ENCODE results near the gene FAM240B. TPM values are rescaled to one million over a fixed set of nuclear protein-coding genes. Genes with fewer than 3 reads are reported as not detected.

Gene FAM240B
- total RNA-seq, 1 experiment from 2014 or later: not detected

GRCh38 chr9:38686933-38687332 lies 33.0 kb downstream of the FAM240B start:
- Histone ChIP-seq H3K27ac (ENCODE audit: low read length) (no peak overlapping the region), H3K9ac (ENCODE audit: low read length) (0 out of 2 replicates have a peak overlapping the region, but pooled peaks have one; percentile 28), H3K79me2 (ENCODE audit: low read length) (no peaks in the 10 kb centered on the region), H2AFZ (ENCODE audit: low read length) (peak overlapping the region; percentile 76), H4K20me1 (ENCODE audit: low read length) (no peaks in the 10 kb centered on the region), H3K27me3 (ENCODE audit: low read length) (no peaks in the 10 kb centered on the region), H3K36me3 (ENCODE audit: low read depth, low read length) (no peaks in the 10 kb centered on the region), H3F3A (ENCODE audit: low read length, unreplicated experiment) (peaks cover 7% of the 10 kb centered on the region), H3K9me2 (replicated peaks; ENCODE audit: low read length) (no peaks in the 10 kb centered on the region), H3K4me2 (ENCODE audit: low read length) (peak overlapping the region; percentile 63; the same call in 1 of the 2 replicates), H3K9me3 (ENCODE audit: low read length) (no peaks in the 10 kb centered on the region), H3K4me3 (ENCODE audit: low read length) (no peak overlapping the region; the same call in 1 of the 2 replicates), H3K4me1 (ENCODE audit: insufficient read depth, low read length) (peaks cover 26% of the 10 kb centered on the region)
- intact Hi-C loops (cut with micrococcal nuclease): no loop called here
- no TSS peak for BruUV-seq (replicated peaks)
- ChIA-PET POLR2A (ENCODE audit: unreplicated experiment) (no interaction called here), CTCF (interaction anchor here (1.3 kb wide), 1 partner anchor 14 kb away, joined by 3 read pairs; no protein-coding TSS in a partner anchor)
- TF ChIP-seq EZH2phosphoT487 (IDR thresholded peaks at IDR 0.05; ENCODE audit: borderline replicate concordance, low read length): no peak
- no peak for TF ChIP-seq CTCF (conservative IDR thresholded peaks at IDR 0.05; ENCODE audit: low read depth, low read length)
- TF ChIP-seq EZH2 (IDR thresholded peaks at IDR 0.05; ENCODE audit: low read length, unreplicated experiment): no peak
- peak; percentile 5; the same call in 1 of the 2 replicates for ATAC-seq
- DNase-seq: no peak

DNA sequence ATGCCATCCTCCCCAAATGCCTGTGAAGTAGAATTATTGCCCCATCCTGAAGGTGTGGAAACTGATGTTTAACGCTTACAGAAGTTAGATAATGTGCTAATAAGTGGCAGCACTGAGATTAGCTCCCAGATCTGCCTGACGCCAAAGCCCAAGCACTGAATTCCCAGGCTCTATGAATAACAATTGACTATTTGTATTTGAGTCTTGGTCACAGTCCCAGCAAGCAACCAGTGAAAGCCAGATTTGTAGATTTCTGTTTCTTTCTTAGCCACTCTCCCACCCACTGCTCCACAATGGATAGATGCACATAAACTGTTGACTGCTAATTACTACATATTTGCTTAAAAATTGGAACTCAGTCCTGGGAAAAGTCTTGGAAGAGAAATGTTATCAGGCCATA lies 34.4 kb downstream of the FAM240B start:
- intact Hi-C loops (cut with micrococcal nuclease): no loop called here
- Histone ChIP-seq H3K4me2 (ENCODE audit: low read length) (no peak overlapping the region), H3K9me2 (replicated peaks; ENCODE audit: low read length) (no peaks in the 10 kb centered on the region), H3K4me1 (ENCODE audit: insufficient read depth, low read length) (peaks cover 38% of the 10 kb centered on the region), H3K9me3 (ENCODE audit: low read length) (no peaks in the 10 kb centered on the region), H2AFZ (ENCODE audit: low read length) (no peak overlapping the region), H3K27me3 (ENCODE audit: low read length) (no peaks in the 10 kb centered on the region), H3K36me3 (ENCODE audit: low read depth, low read length) (no peaks in the 10 kb centered on the region), H3K9ac (ENCODE audit: low read length) (no peak overlapping the region), H3K4me3 (ENCODE audit: low read length) (no peak overlapping the region), H3F3A (ENCODE audit: low read length, unreplicated experiment) (peaks cover 9% of the 10 kb centered on the region), H3K79me2 (ENCODE audit: low read length) (no peaks in the 10 kb centered on the region), H4K20me1 (ENCODE audit: low read length) (no peaks in the 10 kb centered on the region), H3K27ac (ENCODE audit: low read length) (no peak overlapping the region)
- no peak for DNase-seq
- POLR2A ChIA-PET (ENCODE audit: unreplicated experiment): no interaction called here
- TF ChIP-seq EZH2phosphoT487 (IDR thresholded peaks at IDR 0.05; ENCODE audit: borderline replicate concordance, low read length) (no peak), CTCF (conservative IDR thresholded peaks at IDR 0.05; ENCODE audit: low read depth, low read length) (no peak), EZH2 (IDR thresholded peaks at IDR 0.05; ENCODE audit: low read length, unreplicated experiment) (no peak)
- CTCF ChIA-PET: no interaction called here
- BruUV-seq (replicated peaks): no TSS peak
- ATAC-seq: no peak

DNA sequence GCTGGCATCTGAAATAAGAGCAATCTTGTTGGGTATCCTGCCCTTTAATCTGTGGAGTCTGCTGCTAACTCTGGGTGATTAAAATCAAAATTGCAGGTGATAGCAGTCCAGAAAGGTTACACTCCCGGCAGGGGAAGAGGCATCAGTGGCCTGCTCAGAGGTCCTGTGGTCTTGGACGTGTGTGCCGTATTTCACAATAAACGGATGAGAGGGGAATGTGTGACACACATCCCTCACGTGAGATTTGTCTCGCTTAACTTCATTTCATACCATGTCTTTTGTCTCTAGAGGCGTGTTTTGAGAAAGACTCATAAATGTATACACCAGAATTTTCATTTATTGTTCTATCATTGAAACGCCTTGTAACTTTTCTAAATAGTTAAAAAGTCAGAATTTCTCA lies 36.6 kb downstream of the FAM240B start:
- H2AFZ ChIP-seq (ENCODE audit: low read length): no peak overlapping the region
- DNase-seq (no peak), ATAC-seq (no peak)
- H3K79me2 ChIP-seq (ENCODE audit: low read length): no peaks in the 10 kb centered on the region
- H3F3A ChIP-seq (ENCODE audit: low read length, unreplicated experiment): peaks cover 9% of the 10 kb centered on the region
- H4K20me1 ChIP-seq (ENCODE audit: low read length): no peaks in the 10 kb centered on the region
- H3K36me3 ChIP-seq (ENCODE audit: low read depth, low read length): no peaks in the 10 kb centered on the region
- peak overlapping the region; percentile 94 for H3K27ac ChIP-seq (ENCODE audit: low read length)
- no peaks in the 10 kb centered on the region for H3K27me3 ChIP-seq (ENCODE audit: low read length)
- POLR2A ChIA-PET (ENCODE audit: unreplicated experiment): no interaction called here
- no TSS peak for BruUV-seq (replicated peaks)
- no peaks in the 10 kb centered on the region for H3K9me3 ChIP-seq (ENCODE audit: low read length)
- H3K9me2 ChIP-seq (replicated peaks; ENCODE audit: low read length): no peaks in the 10 kb centered on the region
- CTCF ChIA-PET: no interaction called here
- intact Hi-C loops (cut with micrococcal nuclease): no loop called here
- no peak overlapping the region for H3K9ac ChIP-seq (ENCODE audit: low read length)
- TF ChIP-seq EZH2phosphoT487 (IDR thresholded peaks at IDR 0.05; ENCODE audit: borderline replicate concordance, low read length): no peak
- no peak for TF ChIP-seq EZH2 (IDR thresholded peaks at IDR 0.05; ENCODE audit: low read length, unreplicated experiment)
- no peak for TF ChIP-seq CTCF (conservative IDR thresholded peaks at IDR 0.05; ENCODE audit: low read depth, low read length)
- H3K4me2 ChIP-seq (ENCODE audit: low read length): peak overlapping the region; percentile 41; the same call in 1 of the 2 replicates
- no peak overlapping the region for H3K4me3 ChIP-seq (ENCODE audit: low read length)
- peaks cover 36% of the 10 kb centered on the region for H3K4me1 ChIP-seq (ENCODE audit: insufficient read depth, low read length)
